GM23338 (cell line): Measurements from ENCODE around the gene ZNF821. TPM values are rescaled to one million over a fixed set of nuclear protein-coding genes. Genes with fewer than 3 reads are reported as not detected.

ENCODE experiments used
- ATAC-seq: fragments of 200-7000 bp; cut with Tn5 transposase; 3 replicates; pipeline ENCODE4 v1.9.1; 2020
- DNase-seq: peaks from one replicate; pipeline ENCODE4 v3.0.0-alpha.2; 2015; ENCODE audit warnings: low spot score
- H2AFZ ChIP-seq: fragments of 200-600 bp; sonication (generic); 2 replicates; pipeline ENCODE4 v1.8.0; 2016; ENCODE audit warnings: antibody characterized with exemption, mild to moderate bottlenecking, moderate library complexity
- H3F3A ChIP-seq: fragments of 200-600 bp; sonication (generic); replicated peaks from 2 replicates; pipeline ENCODE4 v1.8.0; 2017; ENCODE audit warnings: antibody characterized with exemption, mixed run types, low read depth
- H3K27ac ChIP-seq: fragments of 200-600 bp; sonication (generic); 2 replicates; pipeline ENCODE4 v1.6.1; 2016; ENCODE audit warnings: low read depth
- H3K27me3 ChIP-seq: fragments of 200-600 bp; sonication (generic); 2 replicates; pipeline ENCODE4 v1.8.0; 2016; ENCODE audit warnings: mild to moderate bottlenecking, mixed run types, moderate library complexity; ENCODE audit not compliant: insufficient read depth
- H3K36me3 ChIP-seq: fragments of 200-600 bp; sonication (generic); 2 replicates; pipeline ENCODE4 v1.8.0; 2016; ENCODE audit warnings: mild to moderate bottlenecking; ENCODE audit not compliant: insufficient read depth
- H3K4me1 ChIP-seq: fragments of 200-600 bp; sonication (generic); 2 replicates; pipeline ENCODE4 v1.8.0; 2016; ENCODE audit warnings: mild to moderate bottlenecking, moderate library complexity; ENCODE audit not compliant: insufficient read depth
- H3K4me2 ChIP-seq: fragments of 200-600 bp; sonication (generic); 2 replicates; pipeline ENCODE4 v1.7.1; 2017; ENCODE audit warnings: mixed run types
- H3K4me3 ChIP-seq: fragments of 200-600 bp; sonication (generic); 2 replicates; pipeline ENCODE4 v1.6.1; 2016; ENCODE audit warnings: mixed run types
- H3K79me2 ChIP-seq: fragments of 200-600 bp; sonication (generic); replicated peaks from 2 replicates; pipeline ENCODE4 v1.8.0; 2017; ENCODE audit warnings: mild to moderate bottlenecking; ENCODE audit not compliant: insufficient read depth
- H3K9me2 ChIP-seq: fragments of 200-600 bp; sonication (generic); 2 replicates; pipeline ENCODE4 v1.8.0; 2017; ENCODE audit not compliant: insufficient read depth
- H4K20me1 ChIP-seq: fragments of 200-600 bp; sonication (generic); replicated peaks from 2 replicates; pipeline ENCODE4 v1.8.0; 2017; ENCODE audit warnings: mild to moderate bottlenecking; ENCODE audit not compliant: insufficient read depth
- H3K27ac Mint-ChIP-seq: 2 replicates; pipeline ENCODE4 v1.8.0; 2020; ENCODE audit warnings: inconsistent platforms, mild to moderate bottlenecking, moderate library complexity, mixed read lengths
- H3K27me3 Mint-ChIP-seq: 3 replicates; pipeline ENCODE4 v1.8.0; 2022; ENCODE audit warnings: low read depth, mild to moderate bottlenecking, moderate library complexity, mixed read lengths, inconsistent platforms; ENCODE audit not compliant: insufficient read depth, poor library complexity
- H3K36me3 Mint-ChIP-seq: 3 replicates; pipeline ENCODE4 v1.8.0; 2021; ENCODE audit warnings: low read depth, mild to moderate bottlenecking, inconsistent platforms, moderate library complexity, mixed read lengths
- H3K4me1 Mint-ChIP-seq: 3 replicates; pipeline ENCODE4 v1.8.0; 2020; ENCODE audit warnings: mild to moderate bottlenecking, inconsistent platforms, mixed read lengths
- H3K4me3 Mint-ChIP-seq: 3 replicates; pipeline ENCODE4 v1.8.0; 2021; ENCODE audit warnings: moderate library complexity, mild to moderate bottlenecking, inconsistent platforms, mixed read lengths
- H3K9me3 Mint-ChIP-seq: 3 replicates; pipeline ENCODE4 v1.8.0; 2020; ENCODE audit warnings: moderate library complexity, mild to moderate bottlenecking, inconsistent platforms, mixed read lengths
- CREB1 ChIP-seq: fragments of 250-450 bp; sonication (Bioruptor Pico); IDR thresholded peaks from 2 replicates; pipeline ENCODE4 v1.5.0; 2020; ENCODE audit warnings: low read depth, mild to moderate bottlenecking, moderate library complexity
- CTCF ChIP-seq, 2 experiments: fragments of 200-600 bp in 1 of 2; sonication (generic) in 1 of 2; conservative IDR thresholded peaks; 2 replicates each; pipeline versions ENCODE4 v1.5.1 to v1.6.1; 2016 to 2017; ENCODE audit warnings: antibody characterized with exemption in 2 of 2, low read depth in 2 of 2, mild to moderate bottlenecking in 2 of 2, moderate library complexity in 1 of 2
- ETS1 ChIP-seq: IDR thresholded peaks from 2 replicates; pipeline ENCODE4 v1.6.1; 2016; ENCODE audit warnings: antibody characterized with exemption
- EZH2 ChIP-seq: fragments of 200-600 bp; sonication (generic); IDR thresholded peaks from one replicate; pipeline ENCODE4 v1.8.0; 2017; ENCODE audit warnings: antibody characterized with exemption, mild to moderate bottlenecking, low read depth; ENCODE audit not compliant: unreplicated experiment
- EZH2phosphoT487 ChIP-seq: fragments of 200-600 bp; sonication (generic); IDR thresholded peaks from one replicate; pipeline ENCODE4 v1.8.1; 2018; ENCODE audit warnings: antibody characterized with exemption; ENCODE audit not compliant: unreplicated experiment
- JUNB ChIP-seq: IDR thresholded peaks from one replicate; pipeline ENCODE4 v1.6.1; 2016; ENCODE audit warnings: antibody characterized with exemption; ENCODE audit not compliant: unreplicated experiment
- NANOG ChIP-seq: IDR thresholded peaks from 2 replicates; pipeline ENCODE4 v1.6.1; 2016; ENCODE audit warnings: antibody characterized with exemption, borderline replicate concordance
- POLR2AphosphoS5 ChIP-seq: IDR thresholded peaks from 2 replicates; pipeline ENCODE4 v1.6.1; 2016; ENCODE audit warnings: antibody characterized with exemption, low read depth
- REST ChIP-seq: IDR thresholded peaks from one replicate; pipeline ENCODE4 v1.6.1; 2018; ENCODE audit warnings: antibody characterized with exemption; ENCODE audit not compliant: unreplicated experiment
- STAT1 ChIP-seq: IDR thresholded peaks from one replicate; pipeline ENCODE4 v1.6.1; 2016; ENCODE audit warnings: antibody characterized with exemption; ENCODE audit not compliant: unreplicated experiment
- ZNF114 ChIP-seq: fragments of 250-450 bp; sonication (Bioruptor Pico); IDR thresholded peaks from 2 replicates; pipeline ENCODE4 v1.5.0; 2020; ENCODE audit warnings: mild to moderate bottlenecking, moderate library complexity
- ZNF331 ChIP-seq: fragments of 250-450 bp; sonication (Bioruptor Pico); IDR thresholded peaks from 2 replicates; pipeline ENCODE4 v1.5.0; 2020; ENCODE audit warnings: low read depth, mild to moderate bottlenecking, moderate library complexity
- ZNF462 ChIP-seq: fragments of 250-450 bp; sonication (Bioruptor Pico); IDR thresholded peaks from 2 replicates; pipeline ENCODE4 v1.5.0; 2020; ENCODE audit warnings: mild to moderate bottlenecking, moderate library complexity
- polyA plus RNA-seq: library from polyadenylated mRNA; unstranded; fragments of >200 nt; fragmentation: Nextera tagmentation; extraction: Ambion mirVana; gene quantifications from 2 replicates; pipeline ENCODE4 v1.2.1, GENCODE V29; 2016
- total RNA-seq: library from RNA; depleted of rRNA; stranded (reverse); fragments of >200 nt; shearing (Covaris generic); gene quantifications from 2 replicates; pipeline ENCODE4 v1.2.3, GENCODE V29; 2014

ZNF821 gene
- total and polyA plus RNA-seq, 2 experiments from 2014 or later, result 13.3 to 14.8 TPM

GRCh38 chr16:71873199-71873598, 10.8 kb downstream of the ZNF821 start:
- H3K27me3 Mint-ChIP-seq, result peaks cover 6% of the 10 kb centered on the region
- Histone ChIP-seq H3K4me1 (no peaks in the 10 kb centered on the region), H3K27ac (no peak overlapping the region), H4K20me1 (peaks cover 5% of the 10 kb centered on the region; the same call in 1 of the 2 replicates), H3K9me2 (no peaks in the 10 kb centered on the region), H3K4me2 (no peak overlapping the region), H3K36me3 (peaks cover 11% of the 10 kb centered on the region; the same call in 1 of the 2 replicates), H3K79me2 (no peaks in the 10 kb centered on the region), H2AFZ (no peak overlapping the region), H3K4me3 (no peak overlapping the region), H3F3A (0 out of 2 replicates have a peak, but pooled peaks cover 4% of the 10 kb centered on the region), H3K27me3 (no peaks in the 10 kb centered on the region)
- no peak overlapping the region for H3K4me3 Mint-ChIP-seq
- no peaks in the 10 kb centered on the region; the same call in 2 of the 3 replicates for H3K4me1 Mint-ChIP-seq
- H3K9me3 Mint-ChIP-seq, result no peaks in the 10 kb centered on the region
- H3K27ac Mint-ChIP-seq, result no peak overlapping the region
- ATAC-seq, result no peak
- TF ChIP-seq JUNB (no peak), ETS1 (no peak), CTCF (conservative IDR thresholded peaks at IDR 0.05; ENCODE audit: low read depth in 2 of 2) (no peak), POLR2AphosphoS5 (no peak), NANOG (no peak), STAT1 (no peak), EZH2phosphoT487 (no peak), REST (no peak), ZNF114 (no peak), EZH2 (no peak), CREB1 (no peak), ZNF462 (CRISPR knock-in tag) (no peak), ZNF331 (CRISPR knock-in tag) (no peak)
- no peak for DNase-seq
- peaks cover 35% of the 10 kb centered on the region for H3K36me3 Mint-ChIP-seq
